ENCODE data around the gene DDTL. TPM values are rescaled to one million over a fixed set of nuclear protein-coding genes. Genes with fewer than 3 reads are reported as not detected.
"Not testable (repeated sequence)": the region's sequence is repeated elsewhere in the genome, so short reads cannot be mapped to it uniquely, and the experiment has no call there.

DDTL gene
- not detected for total RNA-seq

- H3K4me1 Mint-ChIP-seq, H3K27me3 Mint-ChIP-seq, DNase-seq, H3K27ac Mint-ChIP-seq, H3K4me3 Mint-ChIP-seq, H3K9me3 Mint-ChIP-seq: not testable (repeated sequence)
- peaks cover 12% of the 10 kb centered on the region for H3K36me3 Mint-ChIP-seq
Observed at GRCh38 chr22:23966568-23966967, at the start of gene DDTL. TSS of gene DDTL (plus strand) at chr22:23966888. CDS start at chr22:23966915, 27 bp downstream.

DNA sequence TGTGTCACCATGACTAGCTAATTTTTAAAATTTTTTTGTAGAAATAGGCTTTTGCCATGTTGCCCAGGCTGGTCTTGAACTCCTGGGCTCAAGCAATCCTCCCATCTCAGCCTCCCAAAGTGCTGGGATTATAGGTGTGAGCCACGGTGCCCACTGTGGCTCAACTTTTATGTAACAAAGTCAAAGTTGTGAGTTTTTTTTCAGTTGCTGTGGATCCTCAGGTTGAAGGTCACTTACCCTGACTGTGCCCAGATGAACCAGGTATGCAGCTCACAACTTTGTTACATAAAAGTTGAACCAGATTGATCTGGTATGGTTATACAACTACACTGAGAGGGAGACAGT, 46.4 kb upstream of the DDTL start:
- H3K4me3 Mint-ChIP-seq, H3K27me3 Mint-ChIP-seq, H3K9me3 Mint-ChIP-seq, H3K27ac Mint-ChIP-seq, DNase-seq: not testable (repeated sequence)
- H3K4me1 Mint-ChIP-seq = peaks cover 16% of the 10 kb centered on the region
- H3K36me3 Mint-ChIP-seq = peaks cover 38% of the 10 kb centered on the region

DNA sequence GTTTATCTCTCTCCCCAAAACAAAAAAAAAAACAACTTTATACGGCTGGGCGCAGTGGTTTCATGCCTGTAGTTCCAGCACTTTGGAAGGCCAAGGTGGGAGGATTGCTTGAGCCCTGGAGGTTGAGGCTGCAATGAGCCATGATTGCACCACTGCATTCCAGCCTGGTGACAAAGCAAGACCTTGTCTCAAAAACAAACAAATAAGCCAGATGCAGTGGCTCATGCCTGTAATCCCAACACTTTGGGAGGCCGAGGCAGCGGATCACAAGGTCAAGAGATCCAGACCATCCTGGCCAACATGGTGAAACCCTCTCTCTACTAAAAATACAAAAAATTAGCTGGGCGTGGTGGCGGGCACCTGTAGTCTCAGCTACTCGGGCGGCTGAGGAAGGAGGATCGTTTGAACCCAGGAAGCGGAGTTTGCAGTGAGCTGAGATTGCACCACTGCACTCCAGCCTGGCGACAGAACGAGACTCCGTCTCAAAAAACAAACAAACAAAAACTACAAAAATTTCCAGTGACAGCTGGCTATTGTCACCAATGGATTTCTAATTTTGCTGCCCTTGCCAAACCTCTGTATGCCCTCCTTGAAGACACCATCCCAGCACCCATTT, 45.0 kb upstream of the DDTL start:
- H3K27me3 Mint-ChIP-seq, H3K4me1 Mint-ChIP-seq, H3K9me3 Mint-ChIP-seq, H3K27ac Mint-ChIP-seq, H3K4me3 Mint-ChIP-seq, DNase-seq: not testable (repeated sequence)
- H3K36me3 Mint-ChIP-seq = peaks cover 50% of the 10 kb centered on the region

DNA sequence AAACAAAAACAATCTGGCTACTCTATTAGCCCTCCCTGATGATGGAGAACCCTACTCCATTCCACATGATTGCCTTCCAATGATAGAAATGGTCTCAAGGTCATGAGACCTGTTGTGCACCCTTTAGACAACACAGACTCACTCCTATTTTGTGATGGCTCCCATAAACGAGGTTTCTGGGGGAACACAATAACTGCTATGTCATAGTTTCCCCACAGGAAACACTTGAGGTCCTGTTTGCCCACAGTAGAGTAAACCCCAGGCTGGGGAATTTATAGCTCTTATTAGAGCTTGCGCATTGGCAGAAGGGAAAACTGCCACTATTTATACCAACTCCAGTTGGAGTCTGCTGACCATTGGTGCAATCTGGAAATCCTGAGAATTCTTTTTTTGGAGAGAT, 43.8 kb upstream of the DDTL start:
- peaks cover 6% of the 10 kb centered on the region for H3K9me3 Mint-ChIP-seq
- H3K27ac Mint-ChIP-seq = no peak overlapping the region
- H3K4me1 Mint-ChIP-seq = peaks cover 10% of the 10 kb centered on the region
- peaks cover 55% of the 10 kb centered on the region for H3K36me3 Mint-ChIP-seq
- H3K27me3 Mint-ChIP-seq = no peaks in the 10 kb centered on the region
- DNase-seq = no peak
- no peak overlapping the region for H3K4me3 Mint-ChIP-seq

DNA sequence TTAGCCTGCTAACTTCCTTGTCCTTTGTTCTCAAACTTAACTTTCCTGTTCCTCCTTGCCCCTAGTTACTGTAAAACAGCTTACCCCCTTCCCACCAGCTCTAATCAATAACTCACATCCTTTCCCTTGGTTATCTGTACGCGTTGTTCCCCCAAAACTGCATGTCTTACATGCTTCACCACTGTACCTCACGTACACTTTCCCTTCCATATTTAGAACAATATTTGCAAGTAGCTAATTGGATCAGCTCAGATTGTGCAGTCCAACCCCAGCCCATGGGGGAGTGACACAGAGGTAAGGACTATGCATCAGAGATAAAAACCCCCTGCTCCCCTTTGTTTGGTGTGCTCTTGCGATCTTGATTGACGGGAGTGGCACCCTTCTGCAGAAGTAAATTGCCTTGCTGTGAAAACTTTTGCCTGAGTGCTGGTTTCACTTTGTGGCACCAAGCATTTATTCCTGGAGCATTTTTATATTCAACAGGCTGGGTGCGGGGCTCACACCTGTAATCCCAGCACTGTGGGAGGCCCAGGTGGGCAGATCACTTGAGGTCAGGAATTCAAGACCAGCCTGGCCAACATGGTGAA, 41.6 kb upstream of the DDTL start:
- H3K4me3 Mint-ChIP-seq = no peak overlapping the region
- no peak overlapping the region for H3K27ac Mint-ChIP-seq
- no peak for DNase-seq
- H3K4me1 Mint-ChIP-seq = peaks cover 14% of the 10 kb centered on the region
- peaks cover 6% of the 10 kb centered on the region for H3K9me3 Mint-ChIP-seq
- H3K36me3 Mint-ChIP-seq = peaks cover 60% of the 10 kb centered on the region
- no peaks in the 10 kb centered on the region for H3K27me3 Mint-ChIP-seq

GRCh38 chr22:23926561-23926960, 40.1 kb upstream of the DDTL start:
- DNase-seq = no peak
- Mint-ChIP-seq H3K4me1 (peaks cover 14% of the 10 kb centered on the region), H3K4me3 (no peak overlapping the region), H3K27ac (no peak overlapping the region), H3K36me3 (peaks cover 63% of the 10 kb centered on the region), H3K9me3 (peaks cover 12% of the 10 kb centered on the region), H3K27me3 (no peaks in the 10 kb centered on the region)

DNA sequence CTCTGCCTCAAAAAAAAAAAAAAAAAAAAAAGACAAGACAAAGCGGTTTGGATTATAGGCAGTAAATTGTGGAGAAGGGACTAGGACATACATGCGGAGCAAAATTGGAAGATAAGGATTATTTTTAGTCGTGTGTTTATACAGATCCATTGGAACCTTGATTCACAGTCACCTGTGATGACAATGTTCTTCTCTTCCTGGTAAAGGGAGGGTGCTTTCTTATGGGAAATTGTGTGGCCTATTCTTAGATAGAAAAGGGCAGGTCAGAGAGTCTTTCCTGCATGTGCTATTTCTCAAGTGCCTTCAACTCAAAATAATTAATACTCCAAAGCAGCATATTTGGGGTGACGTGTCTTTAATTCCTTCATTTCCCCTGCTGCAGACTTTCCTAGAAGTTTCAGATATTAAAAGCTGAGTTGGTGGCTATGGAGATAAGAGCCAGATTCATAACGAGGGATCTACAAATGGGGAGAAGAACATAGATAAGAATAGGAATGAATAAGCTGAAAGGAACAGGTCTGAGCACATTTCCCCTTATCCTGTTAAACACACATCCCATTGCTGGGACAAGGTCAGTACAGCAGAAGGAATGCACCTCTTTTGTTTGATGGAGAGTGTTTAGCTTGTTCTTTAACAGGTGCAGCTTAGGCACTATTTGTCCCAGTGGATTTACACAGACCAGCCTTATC, 28.2 kb upstream of the DDTL start:
- no peaks in the 10 kb centered on the region for H3K4me1 Mint-ChIP-seq
- H3K4me3 Mint-ChIP-seq = no peak overlapping the region
- DNase-seq = no peak
- H3K9me3 Mint-ChIP-seq = no peaks in the 10 kb centered on the region
- no peaks in the 10 kb centered on the region for H3K27me3 Mint-ChIP-seq
- no peak overlapping the region for H3K27ac Mint-ChIP-seq
- H3K36me3 Mint-ChIP-seq = no peaks in the 10 kb centered on the region

DNA sequence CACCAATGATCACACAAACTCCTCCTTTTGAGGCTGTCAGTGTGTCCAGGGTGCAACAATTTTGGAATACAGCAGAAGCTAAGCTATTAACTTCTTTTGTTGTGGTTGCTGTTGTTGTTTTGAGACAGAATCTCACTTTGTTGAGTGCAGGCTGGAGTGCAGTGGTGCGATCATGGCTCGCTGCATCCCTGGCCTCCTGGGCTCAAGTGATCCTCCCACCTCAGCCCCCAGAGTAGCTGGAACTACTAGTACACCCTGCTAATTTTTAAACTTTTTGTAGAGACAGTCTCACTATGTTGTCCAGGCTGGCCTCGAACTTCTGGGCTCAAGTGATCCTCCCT, 27.7 kb upstream of the DDTL start:
- no peak for DNase-seq
- Mint-ChIP-seq H3K9me3 (no peaks in the 10 kb centered on the region), H3K27me3 (no peaks in the 10 kb centered on the region), H3K4me3 (no peak overlapping the region), H3K4me1 (no peaks in the 10 kb centered on the region), H3K27ac (no peak overlapping the region), H3K36me3 (no peaks in the 10 kb centered on the region)

GRCh38 chr22:23940166-23940565, 26.5 kb upstream of the DDTL start:
- DNase-seq, H3K9me3 Mint-ChIP-seq, H3K27ac Mint-ChIP-seq, H3K4me3 Mint-ChIP-seq, H3K4me1 Mint-ChIP-seq, H3K27me3 Mint-ChIP-seq, H3K36me3 Mint-ChIP-seq: not testable (repeated sequence)

DNA sequence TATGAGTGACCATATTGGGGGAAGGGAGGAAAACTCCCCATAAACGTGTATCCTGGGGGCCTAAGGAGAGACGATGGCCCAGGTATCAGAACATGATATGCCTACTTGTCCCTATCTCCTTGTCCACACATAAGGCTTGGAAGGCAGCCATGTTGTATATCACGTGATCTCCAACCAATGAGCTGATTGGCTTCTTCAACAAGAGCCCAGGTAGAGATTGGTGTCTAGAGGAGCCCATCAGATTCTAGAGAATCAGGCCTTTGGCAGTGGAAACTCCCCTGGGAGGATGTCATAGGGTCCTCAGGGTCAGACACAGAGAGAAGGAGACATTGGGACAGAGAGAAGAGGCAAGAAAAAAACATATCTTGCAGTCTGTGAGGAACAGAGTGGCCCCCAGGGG, 19.3 kb upstream of the DDTL start:
- not testable (repeated sequence) for H3K9me3 Mint-ChIP-seq, H3K27ac Mint-ChIP-seq, H3K4me1 Mint-ChIP-seq, H3K4me3 Mint-ChIP-seq, DNase-seq, H3K27me3 Mint-ChIP-seq, H3K36me3 Mint-ChIP-seq

DNA sequence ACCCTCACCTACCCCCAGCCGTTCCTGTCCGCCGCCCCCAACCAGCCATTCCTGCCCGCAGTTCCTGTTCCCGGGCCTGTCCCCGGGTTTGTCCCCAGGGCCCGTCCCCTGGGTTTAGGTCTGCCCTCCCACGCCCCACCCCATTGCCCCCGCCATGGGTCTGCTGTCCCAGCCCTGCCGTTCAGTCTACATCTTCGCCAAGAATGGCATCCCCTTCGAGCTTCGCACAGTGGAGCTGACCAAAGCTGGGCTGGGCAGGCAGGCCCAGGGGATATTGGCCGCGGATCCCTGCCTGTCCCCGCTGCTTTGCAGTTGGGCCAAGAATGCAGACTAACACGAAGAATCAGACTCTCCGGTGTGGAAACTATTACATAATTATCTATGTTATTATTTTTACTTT, 16.9 kb upstream of the DDTL start:
- not testable (repeated sequence) for H3K27me3 Mint-ChIP-seq, H3K9me3 Mint-ChIP-seq, H3K36me3 Mint-ChIP-seq, H3K4me1 Mint-ChIP-seq, H3K4me3 Mint-ChIP-seq, DNase-seq, H3K27ac Mint-ChIP-seq

- H3K27ac Mint-ChIP-seq, DNase-seq, H3K4me3 Mint-ChIP-seq, H3K4me1 Mint-ChIP-seq, H3K36me3 Mint-ChIP-seq, H3K9me3 Mint-ChIP-seq, H3K27me3 Mint-ChIP-seq: not testable (repeated sequence)
Observed at GRCh38 chr22:23951383-23951782, 15.3 kb upstream of the DDTL start.

DNA sequence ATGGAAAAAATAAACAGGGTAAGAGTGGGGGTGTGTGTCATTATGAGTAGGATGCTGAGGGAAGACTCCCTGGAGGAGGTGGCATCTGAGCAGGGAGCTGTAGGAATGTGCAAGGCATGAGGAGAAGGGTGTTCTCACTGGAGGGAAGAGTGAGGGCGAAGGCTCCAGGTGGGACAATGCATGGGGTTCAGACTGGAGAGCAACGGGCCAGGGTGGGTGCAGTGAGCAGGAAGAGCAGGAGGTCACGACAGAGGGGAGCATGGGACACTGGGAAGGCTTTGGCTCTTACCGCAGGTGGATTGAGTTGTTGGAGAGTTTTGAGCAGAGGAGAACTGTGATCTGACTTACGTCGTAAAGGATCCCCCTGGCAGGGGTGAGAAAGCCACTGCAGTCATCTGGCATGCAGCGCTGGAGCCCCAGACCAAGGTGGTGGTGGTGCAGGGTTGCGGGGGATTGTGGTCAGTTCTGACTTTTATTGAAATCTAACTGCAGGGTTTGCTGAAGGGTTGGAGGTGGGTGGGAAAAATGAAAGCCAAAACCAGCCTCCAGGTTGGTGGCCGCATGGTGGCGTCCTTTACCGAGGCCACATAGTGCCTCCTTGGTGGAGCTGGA, 13.8 kb upstream of the DDTL start:
- DNase-seq, H3K27me3 Mint-ChIP-seq, H3K4me3 Mint-ChIP-seq, H3K4me1 Mint-ChIP-seq, H3K36me3 Mint-ChIP-seq, H3K27ac Mint-ChIP-seq, H3K9me3 Mint-ChIP-seq: not testable (repeated sequence)

- not testable (repeated sequence) for H3K36me3 Mint-ChIP-seq, H3K9me3 Mint-ChIP-seq, DNase-seq, H3K4me3 Mint-ChIP-seq, H3K27ac Mint-ChIP-seq, H3K4me1 Mint-ChIP-seq, H3K27me3 Mint-ChIP-seq
Observed at GRCh38 chr22:23953485-23953884, 13.2 kb upstream of the DDTL start.

DNA sequence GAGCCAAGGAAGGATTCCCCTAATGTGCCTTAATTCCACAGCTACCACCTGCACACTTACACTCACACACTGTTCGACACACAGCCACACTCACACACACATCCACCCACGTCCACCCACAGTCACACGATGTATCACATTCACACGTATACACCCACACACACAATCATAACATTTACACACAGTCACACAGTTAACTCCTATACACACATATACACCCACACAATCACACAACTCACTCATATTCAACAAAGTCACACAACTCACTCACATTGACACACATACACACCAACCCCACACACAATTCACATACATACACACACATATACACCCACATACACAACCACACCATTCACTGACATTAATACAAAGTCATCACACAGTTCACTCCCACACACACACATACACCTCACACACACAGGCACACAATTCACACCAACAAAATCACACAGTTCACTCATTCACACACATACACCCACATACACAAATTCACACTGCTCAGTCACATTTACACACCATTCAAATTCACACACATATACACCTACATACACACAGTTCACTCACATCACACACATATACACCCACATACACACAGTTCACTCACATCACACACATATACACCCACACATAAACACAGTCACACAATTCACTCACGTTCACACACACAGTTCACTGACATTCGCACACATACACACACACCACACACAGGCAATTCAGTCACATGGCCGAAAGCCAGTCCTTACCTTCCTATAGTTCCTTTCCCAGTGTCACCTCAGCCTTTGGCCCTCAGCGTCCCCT, 12.3 kb upstream of the DDTL start:
- H3K4me1 Mint-ChIP-seq, H3K9me3 Mint-ChIP-seq, H3K36me3 Mint-ChIP-seq, H3K27me3 Mint-ChIP-seq, DNase-seq, H3K27ac Mint-ChIP-seq, H3K4me3 Mint-ChIP-seq: not testable (repeated sequence)
